HT-29 (cell line): ENCODE measurements around the gene PRKCE. TPM values are rescaled to one million over a fixed set of nuclear protein-coding genes. Genes with fewer than 3 reads are reported as not detected.
A peak's percentile ranks its signal among the peaks of the same experiment; 100 is the strongest.

Source experiments
- DNase-seq: peaks from one replicate; pipeline ENCODE4 v3.0.0-alpha.2; 2015; ENCODE audit warnings: low spot score
- total RNA-seq: library from RNA; depleted of rRNA; stranded (reverse); fragments of >200 nt; shearing (Covaris generic); gene quantifications from 2 replicates; pipeline ENCODE4 v1.2.3, GENCODE V29; 2014

The PRKCE gene
- total RNA-seq, 1 experiment from 2014 or later, result 17.7 TPM

DNA sequence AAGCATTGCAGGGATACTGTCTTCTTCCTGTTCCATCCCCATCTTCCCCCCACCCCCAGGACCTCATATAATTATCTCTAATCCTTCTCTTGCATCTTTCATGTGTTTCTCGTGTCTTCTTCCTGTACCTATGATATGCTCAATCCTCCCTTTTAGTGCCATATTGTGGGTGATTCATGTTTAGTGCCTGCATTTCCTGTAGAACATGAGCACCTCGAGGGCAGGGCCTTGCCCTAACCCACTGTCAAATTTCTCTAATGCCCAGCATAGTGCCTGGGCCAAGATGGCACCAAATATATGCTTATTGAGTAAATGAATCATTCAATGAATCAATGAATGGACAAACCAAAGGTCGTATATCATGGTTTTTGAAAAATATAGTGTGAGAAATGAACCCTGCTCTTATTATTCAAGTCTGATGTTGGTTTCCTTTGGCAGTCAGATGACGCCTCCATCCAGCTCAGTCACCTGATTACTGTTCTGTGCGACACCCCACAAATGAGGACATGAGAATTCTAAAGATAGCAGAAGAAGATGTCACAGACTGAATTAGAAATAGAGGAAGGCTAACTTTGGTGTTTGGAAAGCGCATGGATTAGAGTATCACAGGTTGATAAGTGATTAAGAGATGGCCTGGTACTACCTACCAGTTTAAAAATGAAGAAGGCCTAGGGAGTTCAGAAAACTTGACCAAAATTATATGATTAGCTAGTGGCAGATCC lies 278.4 kb downstream of the PRKCE start:
- DNase-seq, result no peak

DNA sequence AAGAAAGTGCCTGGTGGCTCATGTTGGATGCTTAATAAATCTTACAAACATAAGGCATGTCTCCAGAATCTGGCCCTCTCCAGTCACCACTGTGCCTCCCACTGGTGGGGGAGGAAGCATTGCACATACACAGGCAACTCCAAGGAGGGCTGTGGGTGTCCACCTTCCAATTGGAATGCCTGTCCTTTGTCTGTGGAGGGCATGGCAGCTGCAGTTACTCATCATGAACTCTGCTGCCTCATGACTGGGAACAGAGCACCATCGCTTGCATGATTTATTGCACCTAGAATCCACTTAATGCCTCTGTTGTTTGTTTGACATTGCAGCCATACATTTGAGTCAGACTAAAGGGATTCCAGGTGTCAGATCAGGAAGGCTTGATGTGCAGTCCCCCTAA lies 278.9 kb downstream of the PRKCE start:
- DNase-seq, result peak; percentile 26

DNA sequence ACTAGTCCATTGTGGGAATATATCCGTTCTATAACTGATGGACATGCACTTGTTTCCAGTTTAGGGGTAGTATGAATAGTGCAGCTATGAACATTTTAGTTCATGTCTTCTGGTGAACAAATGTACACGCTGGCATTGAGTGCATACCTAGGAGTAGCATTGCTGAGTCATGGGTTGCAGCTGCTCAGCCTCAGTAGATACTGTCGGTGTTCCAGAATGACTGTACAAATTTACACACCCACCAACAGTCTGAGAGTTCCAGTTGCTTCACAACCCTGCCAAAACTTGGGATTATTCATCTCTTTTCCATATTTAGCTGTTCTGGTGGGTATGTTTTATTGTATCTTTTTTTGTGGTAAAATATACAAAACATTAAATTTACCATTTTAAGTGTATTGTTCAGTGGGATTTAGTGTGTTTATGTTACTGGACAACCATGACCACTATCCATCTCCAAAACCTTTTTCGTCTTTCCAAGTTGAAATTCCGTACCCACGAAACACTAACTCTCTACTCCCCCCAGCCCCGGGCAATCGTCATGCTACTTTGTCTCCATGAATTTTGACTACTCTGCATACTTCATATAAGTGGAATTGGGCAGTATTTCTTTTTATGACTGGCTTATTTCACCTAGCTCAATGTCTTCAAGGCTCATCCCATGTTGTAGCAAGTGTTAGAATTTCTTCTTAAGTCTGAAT lies 281.0 kb downstream of the PRKCE start:
- no peak for DNase-seq

DNA sequence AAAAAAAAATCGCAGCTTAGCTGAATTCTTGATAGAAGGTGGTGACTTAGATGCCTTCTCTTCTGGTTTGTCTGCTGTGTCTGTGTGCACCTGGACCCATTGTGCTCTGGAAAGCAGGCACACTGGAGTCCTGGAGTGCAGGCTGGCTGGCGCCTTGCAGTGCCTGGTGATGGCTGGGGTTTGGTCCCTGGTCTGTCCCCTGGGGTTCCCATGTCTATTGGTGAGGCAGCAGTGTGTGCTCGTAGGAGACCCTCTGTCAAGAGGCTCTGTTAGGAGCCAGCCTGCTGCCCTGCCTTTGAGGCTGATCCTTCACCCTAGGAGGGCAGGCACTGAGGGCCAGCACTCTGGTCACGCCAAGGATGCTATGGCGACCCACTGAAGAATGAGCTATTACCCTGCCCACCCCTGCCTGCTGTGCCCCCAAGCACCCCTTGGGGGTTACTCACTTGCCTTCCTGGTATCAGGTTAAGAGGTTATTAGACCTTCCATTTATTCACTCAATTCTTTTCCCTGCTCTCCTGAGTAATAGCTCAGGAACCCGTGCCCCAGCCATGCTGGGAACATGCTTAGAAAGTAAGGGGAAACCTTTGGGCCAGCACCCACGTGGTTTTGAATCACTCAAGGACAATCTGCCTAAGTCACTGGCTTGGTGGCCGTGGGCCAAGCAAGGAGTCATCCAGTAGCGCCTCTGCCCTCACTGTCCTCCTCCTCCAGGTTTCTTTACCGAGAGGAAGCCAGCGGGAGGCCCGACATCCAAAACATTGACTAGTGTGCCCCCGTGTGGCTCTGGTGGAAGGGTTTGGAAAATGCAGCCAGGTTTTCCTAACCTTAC lies 284.5 kb downstream of the PRKCE start:
- peak; percentile 92 for DNase-seq

DNA sequence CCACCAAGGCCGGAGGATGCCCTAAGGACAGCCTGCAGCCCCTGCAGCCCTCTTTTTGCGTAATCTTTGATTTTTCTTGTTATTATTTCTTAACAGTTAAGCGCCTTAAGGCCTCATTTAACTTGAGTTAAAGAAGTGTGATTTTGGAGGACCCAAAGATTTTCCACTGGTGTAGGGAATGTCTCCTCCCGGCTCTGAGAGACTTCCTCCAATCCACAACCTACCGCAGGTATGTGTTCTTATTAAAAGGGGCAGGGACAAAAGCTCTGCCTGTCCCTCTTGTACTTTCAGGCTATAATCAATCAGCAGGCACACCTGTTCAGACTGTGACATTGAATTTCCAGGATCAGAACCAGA lies 285.1 kb downstream of the PRKCE start:
- no peak for DNase-seq

DNA sequence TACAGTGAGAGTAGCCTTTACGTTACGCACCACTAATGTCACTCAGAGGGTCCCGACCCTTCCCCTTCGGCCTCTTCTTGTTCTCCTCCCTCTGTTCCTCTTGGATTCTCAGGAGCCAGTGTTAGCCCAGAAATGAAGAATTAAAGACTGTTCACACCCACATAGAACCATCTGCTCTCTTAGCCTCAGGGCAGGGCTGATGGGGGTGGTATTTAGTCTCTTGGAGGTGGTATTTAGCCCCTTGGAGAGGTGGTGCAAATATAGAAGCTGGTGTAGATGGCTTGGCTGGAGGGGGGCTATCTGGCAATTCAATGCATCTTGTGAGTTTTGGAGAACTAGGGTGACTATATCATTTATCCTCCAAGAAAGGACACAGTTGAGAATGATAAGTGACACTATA lies 286.5 kb downstream of the PRKCE start:
- no peak for DNase-seq

DNA sequence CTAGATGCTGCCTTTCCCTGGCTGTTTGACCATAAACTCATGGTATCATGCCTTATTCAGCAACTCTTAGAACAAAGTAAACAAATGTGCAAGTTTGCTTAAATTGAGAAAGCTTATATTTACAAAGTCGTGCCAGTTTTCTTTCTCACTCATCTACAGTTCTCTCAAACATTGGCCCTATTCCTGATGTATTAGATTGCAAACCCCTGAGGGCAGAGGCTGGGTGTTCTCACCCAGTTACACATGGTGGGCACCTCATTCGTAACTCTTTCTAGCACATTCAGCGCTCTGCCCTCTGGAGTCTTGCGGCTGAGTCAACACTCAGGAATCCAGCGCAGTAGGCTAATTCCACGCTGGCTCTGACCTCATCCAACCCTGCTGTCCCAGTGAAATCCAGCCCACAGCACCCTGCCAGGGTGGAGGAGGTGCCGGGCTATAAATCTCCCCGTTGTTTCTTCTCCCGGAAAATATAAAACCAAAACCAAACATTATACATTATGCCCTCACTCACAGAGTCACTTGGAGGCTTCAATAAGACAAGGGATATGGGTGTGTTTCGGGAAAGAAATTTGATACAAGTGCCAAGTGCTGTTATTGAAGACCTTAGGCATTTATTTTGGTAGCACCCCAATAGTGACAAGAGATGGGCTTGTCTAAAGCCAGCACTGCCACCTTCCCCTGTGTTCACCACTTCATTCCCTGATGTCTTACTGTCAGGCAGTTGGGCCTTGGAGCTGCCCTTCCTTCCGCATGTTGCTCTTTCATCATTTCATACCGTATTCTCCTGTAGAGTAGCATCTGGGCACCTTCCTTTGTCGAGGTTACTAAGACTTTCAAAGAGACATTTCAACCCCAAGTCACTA lies 287.4 kb downstream of the PRKCE start:
- peak; percentile 95 for DNase-seq

DNA sequence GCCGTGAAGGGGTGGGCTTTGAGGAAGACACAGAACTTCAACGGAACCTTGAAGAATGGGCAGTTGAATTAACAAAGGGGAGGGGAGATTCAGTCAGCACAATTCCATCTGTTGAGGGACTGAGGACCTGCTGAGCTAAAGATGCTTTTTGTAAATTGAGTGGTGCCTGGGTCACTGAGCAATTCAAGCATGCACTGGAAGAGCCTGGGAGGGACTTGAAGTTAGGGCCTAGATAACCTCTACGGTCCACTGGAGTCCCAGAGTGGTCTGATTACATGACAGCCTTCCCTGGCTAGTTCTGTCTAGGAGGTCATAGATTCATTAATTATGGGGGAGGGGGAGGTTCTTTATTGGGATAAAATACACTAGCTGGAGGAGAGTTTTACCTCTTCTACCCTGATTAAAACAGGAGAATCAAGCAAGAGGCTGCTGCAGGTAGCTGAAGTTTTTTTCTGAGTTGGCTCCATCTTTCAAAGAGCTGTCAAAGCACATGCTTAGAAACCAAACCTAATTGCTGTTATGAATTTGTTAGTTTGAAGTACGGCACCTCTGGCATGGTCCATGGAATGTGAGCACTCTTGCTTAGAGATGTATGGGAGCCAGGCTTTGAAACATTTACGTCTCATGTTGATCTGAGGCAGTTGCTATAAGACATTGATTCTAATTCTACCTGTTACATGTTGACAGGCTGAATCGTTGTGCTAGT lies 290.2 kb downstream of the PRKCE start:
- no peak for DNase-seq

DNA sequence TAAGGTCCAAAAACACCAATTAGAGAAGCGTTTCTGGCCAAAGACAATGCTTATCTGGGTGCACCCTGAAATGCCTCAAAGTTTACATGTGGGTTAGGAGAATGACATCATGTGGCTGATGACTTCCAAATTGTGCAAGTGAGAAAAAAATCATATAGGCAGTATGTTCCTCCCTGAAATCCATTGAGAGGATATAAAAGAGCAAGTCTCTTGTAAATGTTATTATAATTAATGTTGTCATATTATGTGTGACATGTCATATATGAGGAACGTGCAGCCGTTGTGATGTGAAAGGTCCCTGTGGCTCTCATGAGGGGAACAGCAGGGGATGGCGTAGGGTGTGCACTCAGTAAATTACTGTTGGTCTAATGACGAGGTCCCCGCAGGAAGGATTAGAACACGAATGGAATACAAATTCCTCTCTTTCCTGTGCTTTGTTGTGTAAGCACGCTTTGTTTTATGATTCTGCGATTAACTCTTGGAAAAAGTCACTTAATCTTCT lies 290.8 kb downstream of the PRKCE start:
- DNase-seq, result no peak

DNA sequence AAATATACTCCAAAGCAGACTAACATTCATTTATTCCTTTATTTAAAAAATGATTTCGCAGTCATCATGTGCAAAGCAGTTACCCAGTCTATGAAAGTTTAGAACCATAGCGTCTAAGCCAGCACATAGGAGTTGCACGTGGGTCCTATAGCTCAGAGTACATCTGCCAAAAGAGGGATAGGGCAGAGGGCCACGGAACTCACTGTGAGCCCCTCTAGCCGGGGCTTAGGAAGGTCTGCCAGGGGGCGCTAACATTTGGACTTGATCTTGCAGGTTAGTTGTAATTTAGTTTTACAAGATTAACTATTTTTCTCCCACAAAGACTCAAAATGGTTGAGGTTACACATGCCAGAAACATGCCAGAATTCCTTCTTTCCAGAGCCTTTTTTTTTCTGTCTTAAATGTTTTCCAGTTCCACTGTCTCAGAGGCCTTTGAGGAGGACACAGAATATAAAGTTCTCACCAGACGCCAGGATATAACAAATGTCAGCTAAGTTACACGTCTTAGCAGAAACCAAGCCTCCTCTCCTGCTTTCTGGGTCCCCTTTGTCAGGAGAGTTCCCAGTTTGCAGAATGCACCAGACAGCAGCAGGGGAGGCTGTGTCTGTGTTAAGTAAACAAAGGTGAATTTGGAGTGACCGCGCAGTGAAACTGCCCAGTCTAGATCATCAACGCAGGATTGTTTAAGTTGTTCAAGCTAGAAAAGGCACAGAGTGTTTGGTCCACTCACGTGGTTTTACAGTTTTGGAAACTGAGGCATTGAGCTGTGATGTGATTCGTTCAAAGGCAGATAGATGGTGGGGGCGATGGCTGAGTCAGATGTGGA lies 292.0 kb downstream of the PRKCE start:
- no peak for DNase-seq

DNA sequence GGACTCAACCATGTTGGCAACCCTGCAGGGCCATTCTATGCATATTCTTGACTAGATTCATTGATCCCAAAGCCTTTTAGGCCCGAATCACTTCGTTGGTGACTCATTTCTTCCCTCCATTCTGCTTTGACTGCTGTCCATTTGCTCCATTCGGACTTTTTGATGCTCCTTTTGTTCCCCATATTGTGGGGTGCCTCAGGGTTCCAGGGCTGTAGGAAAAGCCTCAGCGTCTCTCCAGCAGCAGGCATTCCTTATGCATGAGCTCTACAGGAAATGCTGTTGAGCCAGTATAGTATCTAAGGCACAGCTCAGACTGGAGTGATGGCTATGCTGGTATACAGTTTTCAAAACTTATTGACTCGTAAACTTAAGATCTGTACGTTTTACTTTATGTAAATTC lies 292.6 kb downstream of the PRKCE start:
- DNase-seq, result no peak

DNA sequence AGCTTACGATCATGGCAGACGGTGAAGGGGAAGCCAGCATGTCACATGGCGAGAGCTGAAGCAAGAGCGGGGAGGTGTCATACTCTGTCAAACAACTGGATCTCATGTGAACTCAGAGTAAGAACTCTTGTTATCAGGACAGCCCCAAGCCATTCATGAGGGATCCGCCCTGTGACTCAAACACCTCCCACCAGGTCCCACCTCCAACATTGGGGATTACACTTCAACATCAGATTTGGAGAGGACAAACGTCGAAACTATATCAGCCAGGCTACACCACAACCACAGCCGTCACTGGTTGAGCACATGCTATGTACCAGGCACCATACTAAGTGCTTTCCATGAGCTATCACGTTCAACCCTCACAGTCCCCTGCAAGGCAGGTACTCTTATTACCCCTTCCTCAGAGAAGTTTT lies 293.8 kb downstream of the PRKCE start:
- no peak for DNase-seq

DNA sequence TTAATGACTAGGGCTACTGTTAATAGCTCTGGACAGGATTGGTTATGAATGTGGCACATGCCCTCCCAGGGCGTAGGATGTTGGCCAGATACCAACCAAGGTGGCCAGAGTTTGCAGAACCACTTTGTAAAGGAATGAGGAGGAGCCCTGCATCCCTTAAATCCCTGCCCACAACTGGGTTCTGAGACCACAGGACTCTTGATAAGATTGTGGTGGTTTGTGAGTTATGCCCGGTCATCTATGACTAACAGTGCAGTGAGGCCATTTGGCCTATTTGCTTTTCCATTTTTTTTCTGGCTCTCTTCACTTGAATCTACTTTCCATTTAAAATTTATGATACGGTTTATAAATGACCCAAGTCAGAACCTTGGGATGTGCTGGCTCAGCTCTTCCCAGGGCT lies 294.5 kb downstream of the PRKCE start:
- DNase-seq, result peak; percentile 95

DNA sequence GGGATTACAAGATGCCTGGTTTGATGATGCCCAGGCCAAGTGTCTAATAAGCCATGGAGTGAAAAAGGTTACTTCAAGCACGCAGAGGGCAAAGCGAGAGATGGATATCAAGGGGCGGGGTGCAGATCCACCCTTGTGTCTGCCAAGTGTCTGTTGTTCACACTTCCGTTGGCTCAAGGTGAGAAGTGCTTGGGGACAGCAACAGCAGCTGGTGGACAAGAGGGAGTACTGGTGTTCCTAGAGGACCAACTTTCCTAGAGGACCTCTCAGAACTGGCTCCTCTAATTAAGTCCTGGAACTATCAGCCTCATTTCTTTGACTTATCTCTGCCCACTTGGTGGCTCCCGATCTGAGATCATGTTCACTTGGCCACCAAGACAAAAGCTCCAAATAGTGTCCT lies 299.1 kb downstream of the PRKCE start:
- DNase-seq, result no peak

DNA sequence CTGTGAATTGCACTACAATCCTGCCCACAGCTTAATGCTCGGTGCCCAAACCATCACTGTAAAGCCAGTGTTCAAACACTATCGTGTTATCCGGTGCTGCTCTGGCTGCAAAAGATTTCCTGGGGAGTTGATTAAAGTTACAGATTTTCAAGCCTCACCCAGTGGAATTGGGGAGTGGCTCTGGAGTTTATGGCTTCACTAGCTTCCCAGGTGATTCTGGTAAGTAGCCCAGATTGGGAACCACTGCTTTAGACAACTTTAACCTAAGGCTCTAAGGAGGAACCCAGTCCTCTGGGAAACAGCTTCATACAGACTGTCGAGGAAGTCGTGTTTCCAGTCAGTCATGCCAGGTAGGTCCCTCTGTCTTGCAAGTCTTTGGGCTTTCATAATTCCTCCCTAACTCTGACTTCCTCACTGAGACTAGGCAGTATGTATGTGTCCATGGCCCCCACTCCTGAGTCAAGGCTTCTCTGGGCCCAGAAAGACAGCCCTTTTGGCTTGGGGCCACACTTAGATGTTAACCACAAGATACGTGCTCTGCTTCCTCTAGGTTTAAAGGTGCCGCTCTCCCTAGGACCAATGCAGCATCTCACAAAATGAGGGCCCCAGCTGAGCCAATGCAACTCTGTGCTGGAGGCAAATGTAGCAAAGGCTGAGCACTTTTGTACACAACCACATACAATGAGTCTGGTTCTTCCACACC lies 299.7 kb downstream of the PRKCE start:
- no peak for DNase-seq

DNA sequence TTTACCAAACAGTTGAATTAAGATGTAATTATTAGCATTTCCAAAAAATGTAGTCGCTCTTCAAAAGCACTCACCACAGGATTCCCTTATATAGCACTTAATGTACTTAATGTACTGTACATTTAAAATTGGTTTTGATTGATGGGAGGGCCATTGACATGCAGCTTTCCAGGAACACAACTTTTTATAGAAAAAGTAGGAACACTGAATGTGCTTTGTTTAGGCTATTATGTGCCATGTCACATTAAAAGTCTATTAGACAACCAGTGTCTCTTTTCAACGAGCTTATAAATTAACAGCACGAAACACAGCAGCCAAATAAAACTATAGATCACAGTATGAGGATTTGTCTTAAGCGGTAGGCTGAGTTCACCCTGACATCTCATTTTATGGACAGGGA lies 301.1 kb downstream of the PRKCE start:
- no peak for DNase-seq

DNA sequence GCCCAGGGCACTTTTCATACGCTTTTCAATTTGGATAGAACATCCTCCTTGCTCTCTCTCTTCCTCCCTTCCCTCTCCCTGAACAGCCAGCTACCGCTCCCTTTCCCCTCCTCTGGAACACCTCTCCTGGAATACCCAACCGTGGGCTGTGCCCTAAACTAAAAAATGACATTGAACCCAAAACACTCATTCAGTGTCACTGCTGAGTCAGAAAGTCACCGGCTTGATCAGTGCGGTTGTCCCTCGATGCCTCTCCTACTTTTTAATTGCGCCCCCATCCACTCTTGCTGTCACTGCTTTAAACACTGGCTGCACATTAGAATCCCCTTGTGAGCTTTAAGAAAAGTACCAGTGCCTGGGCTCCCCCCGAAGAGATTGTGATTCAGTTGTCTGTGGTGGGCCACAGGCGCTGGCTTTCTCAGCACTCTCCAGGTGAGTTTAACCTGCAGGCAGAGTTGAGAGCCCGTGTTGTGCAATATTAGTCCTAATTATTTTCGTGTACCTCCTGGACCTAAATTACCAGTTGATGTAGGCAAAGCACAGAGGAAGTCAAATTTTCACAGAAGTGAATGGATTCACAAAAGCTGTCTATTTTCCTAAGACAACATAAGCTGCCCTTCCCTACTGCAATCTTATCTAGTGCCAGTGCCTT lies 302.0 kb downstream of the PRKCE start:
- no peak for DNase-seq

DNA sequence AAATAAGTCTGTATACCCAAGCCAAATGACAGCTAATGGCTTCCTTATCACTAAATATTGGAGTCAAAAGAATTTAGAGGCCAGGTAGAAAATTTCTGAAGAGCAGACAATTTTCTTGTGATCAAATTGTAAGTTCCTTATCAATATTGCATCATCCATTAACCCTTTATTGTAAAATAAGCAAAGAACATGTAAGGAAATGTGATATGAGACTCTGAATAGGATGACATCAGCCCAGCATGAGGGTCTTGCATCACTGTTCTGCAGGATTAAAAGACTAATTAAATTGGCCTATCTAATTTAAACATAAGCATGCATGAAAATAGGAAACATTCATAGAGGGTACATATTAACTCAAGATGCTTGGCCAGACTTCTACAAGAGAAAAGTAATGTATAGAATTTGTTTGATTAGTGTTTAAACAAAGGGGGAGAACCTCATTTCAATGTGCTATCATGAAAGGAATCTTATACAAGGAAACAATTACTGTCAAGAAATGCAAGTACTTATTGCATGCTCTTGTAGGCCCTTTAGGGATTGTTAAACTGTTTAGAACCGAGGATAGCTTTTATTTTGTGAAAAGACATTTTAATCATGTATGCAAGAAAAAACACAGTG lies 302.9 kb downstream of the PRKCE start:
- no peak for DNase-seq
